Activated naive CD4-positive, alpha-beta T cell treated with anti-CD3 and anti-CD28 coated beads, Interleukin-2, amount 10 ng/mL, durations not matched to agents 7 days and 5 days (primary cell): ENCODE measurements around the gene FADS2.

Experiments
- CTCF ChIA-PET: fragments of 350-600 bp; sonication (Branson Sonifier 250); formaldehyde crosslinking; loops from one replicate; lab custom pipeline; 2021; ENCODE audit warnings: antibody characterized with exemption; lab: Charles Lee
- DNase-seq: peaks from one replicate; pipeline ENCODE4 v3.0.0-alpha.2; 2020
- H3K27ac Mint-ChIP-seq: one replicate; pipeline ENCODE4 v1.8.0; 2021; ENCODE audit warnings: mild to moderate bottlenecking, moderate library complexity, mixed read lengths
- H3K27me3 Mint-ChIP-seq: one replicate; pipeline ENCODE4 v1.8.0; 2021; ENCODE audit warnings: mild to moderate bottlenecking, mixed read lengths
- H3K36me3 Mint-ChIP-seq: one replicate; pipeline ENCODE4 v1.8.0; 2021; ENCODE audit warnings: mixed read lengths
- H3K4me1 Mint-ChIP-seq: one replicate; pipeline ENCODE4 v1.8.0; 2021; ENCODE audit warnings: mixed read lengths
- H3K4me3 Mint-ChIP-seq: one replicate; pipeline ENCODE4 v1.8.0; 2021; ENCODE audit warnings: mild to moderate bottlenecking, moderate library complexity, mixed read lengths
- H3K9me3 Mint-ChIP-seq: one replicate; pipeline ENCODE4 v1.8.0; 2021; ENCODE audit warnings: mixed read lengths

FADS2 gene

GRCh38 chr11:61851900-61852295, 23.8 kb downstream of the FADS2 start:
- CTCF ChIA-PET = no interaction called here
- H3K27me3 Mint-ChIP-seq = no peaks in the 10 kb centered on the region
- no peak overlapping the region for H3K27ac Mint-ChIP-seq
- no peak overlapping the region for H3K4me3 Mint-ChIP-seq
- H3K36me3 Mint-ChIP-seq = peaks cover 53% of the 10 kb centered on the region
- no peaks in the 10 kb centered on the region for H3K9me3 Mint-ChIP-seq
- no peak for DNase-seq
- H3K4me1 Mint-ChIP-seq = no peaks in the 10 kb centered on the region

- CTCF ChIA-PET = no interaction called here
- Mint-ChIP-seq H3K27ac (no peak overlapping the region), H3K4me3 (no peak overlapping the region), H3K36me3 (peaks cover 40% of the 10 kb centered on the region), H3K9me3 (no peaks in the 10 kb centered on the region), H3K27me3 (no peaks in the 10 kb centered on the region), H3K4me1 (no peaks in the 10 kb centered on the region)
- DNase-seq = no peak
Observed at GRCh38 chr11:61853698-61854169, 25.6 kb downstream of the FADS2 start.

- no peaks in the 10 kb centered on the region for H3K9me3 Mint-ChIP-seq
- no peak overlapping the region for H3K27ac Mint-ChIP-seq
- CTCF ChIA-PET = interaction anchor here (1.1 kb wide), 1 partner anchor 57 kb away, joined by 3 read pairs; no protein-coding TSS in a partner anchor
- H3K36me3 Mint-ChIP-seq = peaks cover 42% of the 10 kb centered on the region
- no peak overlapping the region for H3K4me3 Mint-ChIP-seq
- H3K4me1 Mint-ChIP-seq = no peaks in the 10 kb centered on the region
- DNase-seq = no peak
- no peaks in the 10 kb centered on the region for H3K27me3 Mint-ChIP-seq
Observed at GRCh38 chr11:61854206-61854895, 26.3 kb downstream of the FADS2 start.

- Mint-ChIP-seq H3K27ac (no peak overlapping the region), H3K27me3 (no peaks in the 10 kb centered on the region), H3K4me3 (no peak overlapping the region), H3K4me1 (no peaks in the 10 kb centered on the region), H3K9me3 (no peaks in the 10 kb centered on the region), H3K36me3 (peaks cover 38% of the 10 kb centered on the region)
- CTCF ChIA-PET = interaction anchor here (1.1 kb wide), 1 partner anchor 58 kb away, joined by 3 read pairs; no protein-coding TSS in a partner anchor
- no peak for DNase-seq
Observed at GRCh38 chr11:61854966-61855714, 27.0 kb downstream of the FADS2 start.

- CTCF ChIA-PET = interaction anchor here (1.0 kb wide), 1 partner anchor 42 kb away, joined by 3 read pairs; no protein-coding TSS in a partner anchor
- Mint-ChIP-seq H3K27me3 (no peaks in the 10 kb centered on the region), H3K36me3 (peaks cover 36% of the 10 kb centered on the region), H3K4me1 (no peaks in the 10 kb centered on the region), H3K27ac (no peak overlapping the region), H3K4me3 (no peak overlapping the region), H3K9me3 (no peaks in the 10 kb centered on the region)
- no peak for DNase-seq
Observed at GRCh38 chr11:61855939-61856680, 28.0 kb downstream of the FADS2 start.

GRCh38 chr11:61860054-61860903, 32.2 kb downstream of the FADS2 start:
- CTCF ChIA-PET = no interaction called here

GRCh38 chr11:61861634-61862033, 33.5 kb downstream of the FADS2 start:
- Mint-ChIP-seq H3K4me3 (no peak overlapping the region), H3K36me3 (peaks cover 39% of the 10 kb centered on the region), H3K9me3 (no peaks in the 10 kb centered on the region), H3K27ac (no peak overlapping the region), H3K4me1 (no peaks in the 10 kb centered on the region), H3K27me3 (no peaks in the 10 kb centered on the region)
- CTCF ChIA-PET = interaction anchor here (1.2 kb wide), 1 partner anchor 247 kb away, joined by 4 read pairs; no protein-coding TSS in a partner anchor
- no peak for DNase-seq

More at GRCh38 chr11:61860054-61860903, 32.2 kb downstream of the FADS2 start:
- Mint-ChIP-seq H3K36me3 (peaks cover 35% of the 10 kb centered on the region), H3K27ac (no peak overlapping the region), H3K4me1 (no peaks in the 10 kb centered on the region), H3K9me3 (no peaks in the 10 kb centered on the region), H3K4me3 (no peak overlapping the region), H3K27me3 (no peaks in the 10 kb centered on the region)
- DNase-seq = no peak

GRCh38 chr11:61862714-61863547, 34.8 kb downstream of the FADS2 start:
- Mint-ChIP-seq H3K36me3 (peaks cover 36% of the 10 kb centered on the region), H3K4me3 (no peak overlapping the region), H3K9me3 (no peaks in the 10 kb centered on the region), H3K4me1 (no peaks in the 10 kb centered on the region), H3K27ac (no peak overlapping the region), H3K27me3 (no peaks in the 10 kb centered on the region)
- no peak for DNase-seq
- CTCF ChIA-PET = interaction anchor here (1.2 kb wide), 1 partner anchor 245 kb away, joined by 4 read pairs; no protein-coding TSS in a partner anchor

- Mint-ChIP-seq H3K4me3 (no peak overlapping the region), H3K4me1 (no peaks in the 10 kb centered on the region), H3K27ac (no peak overlapping the region), H3K36me3 (peaks cover 36% of the 10 kb centered on the region), H3K27me3 (no peaks in the 10 kb centered on the region), H3K9me3 (no peaks in the 10 kb centered on the region)
- no peak for DNase-seq
- CTCF ChIA-PET = no interaction called here
Observed at GRCh38 chr11:61863548-61864081, 35.5 kb downstream of the FADS2 start.

GRCh38 chr11:61864814-61865775, 37.0 kb downstream of the FADS2 start:
- peaks cover 26% of the 10 kb centered on the region for H3K36me3 Mint-ChIP-seq
- H3K9me3 Mint-ChIP-seq = no peaks in the 10 kb centered on the region
- H3K4me1 Mint-ChIP-seq = no peaks in the 10 kb centered on the region
- peaks cover 4% of the 10 kb centered on the region for H3K27me3 Mint-ChIP-seq
- peak overlapping the region; percentile 45 for H3K27ac Mint-ChIP-seq
- no peak overlapping the region for H3K4me3 Mint-ChIP-seq
- DNase-seq = no peak
- CTCF ChIA-PET = interaction anchor here (1.5 kb wide), 1 partner anchor 66 kb away, joined by 4 read pairs; no protein-coding TSS in a partner anchor

GRCh38 chr11:61866231-61866957, 38.3 kb downstream of the FADS2 start:
- Mint-ChIP-seq H3K4me3 (no peak overlapping the region), H3K36me3 (peaks cover 20% of the 10 kb centered on the region), H3K27me3 (peaks cover 15% of the 10 kb centered on the region), H3K4me1 (peaks cover 3% of the 10 kb centered on the region), H3K27ac (no peak overlapping the region), H3K9me3 (no peaks in the 10 kb centered on the region)
- no peak for DNase-seq
- CTCF ChIA-PET = interaction anchor here (1.0 to 1.5 kb wide), 3 partner anchors 33 to 215 kb away, joined by 3 to 4 read pairs (median 4); no protein-coding TSS in a partner anchor
